AG08396 (cell line): ENCODE results near the gene MEGF10.
"Not testable (repeated sequence)": the region's sequence is repeated elsewhere in the genome, so short reads cannot be mapped to it uniquely, and the experiment has no call there.

ENCODE experiments used
- DNase-seq: peaks from one replicate; pipeline ENCODE4 v3.0.0; 2012; ENCODE audit warnings: low spot score, mixed read lengths

MEGF10 gene

DNA sequence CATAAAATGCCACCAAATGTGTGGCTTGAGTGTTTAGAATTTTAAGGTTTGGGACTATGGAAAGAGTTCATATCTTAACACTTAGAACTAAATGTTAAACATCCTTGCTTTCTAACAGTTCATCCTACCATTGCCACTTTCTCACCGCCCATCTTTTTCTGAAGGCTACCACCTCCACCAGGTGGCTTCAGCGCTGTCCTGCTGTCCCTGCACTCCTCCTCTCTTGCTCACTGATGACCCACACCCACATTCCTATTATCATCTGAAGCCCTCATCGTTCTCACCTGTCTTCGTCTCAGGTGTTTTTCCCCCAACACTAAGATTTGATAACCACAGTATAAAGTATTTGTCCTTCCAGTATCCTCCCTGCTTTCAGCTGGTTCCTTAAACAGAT is 7.4 kb downstream of the MEGF10 start:
- DNase-seq = no peak

DNA sequence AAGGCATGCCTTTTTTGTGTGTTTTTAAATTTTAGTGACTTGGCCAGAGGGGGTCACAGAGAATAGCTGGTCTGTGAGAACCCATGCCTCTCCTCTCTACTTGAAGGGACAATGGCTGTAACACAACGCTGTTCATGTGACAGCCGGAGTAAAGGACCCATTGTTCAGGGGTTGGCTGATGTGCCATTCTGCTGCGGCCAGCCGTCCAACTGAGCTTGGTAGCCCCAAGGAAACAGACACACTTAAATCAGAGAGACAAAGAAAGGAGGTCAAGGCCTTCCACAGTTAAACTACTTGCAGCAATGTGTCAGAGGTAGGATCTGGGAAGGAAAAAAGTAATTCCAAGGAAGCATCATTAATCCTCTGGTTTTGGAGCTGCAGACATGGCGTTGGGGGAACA is 8.1 kb downstream of the MEGF10 start:
- no peak for DNase-seq

DNA sequence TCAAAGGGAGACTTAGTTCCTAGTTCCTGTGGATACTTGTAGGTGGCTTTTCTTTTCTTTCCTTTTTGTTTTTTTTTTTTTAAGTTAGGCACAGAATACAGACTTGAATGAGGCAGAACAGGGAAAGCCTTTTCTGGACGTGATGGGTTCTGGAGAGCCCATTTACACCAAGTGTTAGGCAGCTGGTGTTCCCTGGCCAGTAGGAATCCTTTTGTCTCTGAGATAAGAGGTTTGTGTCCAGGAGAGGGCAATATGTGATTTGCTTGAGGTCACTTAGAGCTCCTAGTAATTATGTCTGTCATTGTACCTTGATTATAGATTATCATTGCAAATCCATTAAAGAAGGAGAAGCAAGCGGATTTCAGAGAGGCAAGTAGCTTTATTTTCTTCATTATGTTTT is 9.1 kb downstream of the MEGF10 start:
- no peak for DNase-seq

DNA sequence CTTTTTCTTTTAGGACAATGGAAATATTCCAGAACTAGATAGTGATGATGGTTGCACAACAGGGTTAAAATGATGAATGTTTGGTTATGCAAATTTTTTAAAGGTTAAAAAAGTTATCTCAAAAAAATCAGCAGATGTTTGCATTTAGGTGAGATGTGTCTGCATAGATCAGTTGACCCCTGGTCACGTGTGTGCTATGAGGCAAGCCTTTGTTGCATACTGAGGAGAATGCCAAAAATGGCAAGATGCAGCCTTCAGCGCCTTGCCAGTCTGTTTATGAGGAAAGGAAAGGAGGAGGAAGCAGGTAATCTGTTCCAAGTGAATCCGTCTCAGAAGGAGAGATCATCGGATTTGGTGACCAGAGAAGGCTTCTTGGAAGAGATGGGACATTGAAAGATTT is 11.9 kb downstream of the MEGF10 start:
- DNase-seq = no peak

DNA sequence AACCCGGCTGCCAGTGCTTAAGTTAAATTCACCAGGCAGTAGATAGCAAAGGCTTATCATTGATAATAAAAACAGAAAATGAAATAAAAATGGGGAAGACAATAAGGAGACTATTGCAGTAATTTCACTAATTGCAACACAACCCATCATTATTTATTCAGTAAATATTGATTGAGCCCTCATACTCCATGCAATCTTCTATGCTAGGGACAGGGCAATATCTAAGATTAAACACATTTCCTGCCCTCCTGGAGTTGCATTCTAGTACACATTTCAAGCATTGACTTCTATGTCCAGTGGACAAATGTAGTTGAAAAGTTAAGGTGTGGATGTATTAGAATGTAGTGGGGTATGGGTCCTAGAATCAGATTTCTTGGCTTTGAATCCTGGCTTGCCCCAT is 12.8 kb downstream of the MEGF10 start:
- DNase-seq = no peak

DNA sequence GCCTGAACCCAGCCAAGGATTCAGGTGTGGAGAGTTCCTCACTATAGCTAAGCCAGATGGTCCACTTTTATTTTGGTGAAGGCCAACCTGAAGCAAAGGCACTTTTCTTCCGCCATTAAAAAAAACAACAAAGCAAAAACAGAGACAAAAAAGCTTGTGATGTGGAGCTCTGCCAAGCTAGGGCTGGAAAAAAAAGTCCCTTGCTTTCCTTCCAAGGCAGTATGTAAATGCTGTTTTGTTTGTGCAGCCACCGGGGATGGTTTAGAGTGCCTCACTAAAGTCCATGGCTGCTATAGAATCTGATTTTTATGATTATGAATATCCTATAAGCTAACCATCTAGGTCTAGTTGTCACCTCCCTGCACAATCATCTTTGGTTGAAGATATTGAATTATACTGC is 14.9 kb downstream of the MEGF10 start:
- no peak for DNase-seq

DNA sequence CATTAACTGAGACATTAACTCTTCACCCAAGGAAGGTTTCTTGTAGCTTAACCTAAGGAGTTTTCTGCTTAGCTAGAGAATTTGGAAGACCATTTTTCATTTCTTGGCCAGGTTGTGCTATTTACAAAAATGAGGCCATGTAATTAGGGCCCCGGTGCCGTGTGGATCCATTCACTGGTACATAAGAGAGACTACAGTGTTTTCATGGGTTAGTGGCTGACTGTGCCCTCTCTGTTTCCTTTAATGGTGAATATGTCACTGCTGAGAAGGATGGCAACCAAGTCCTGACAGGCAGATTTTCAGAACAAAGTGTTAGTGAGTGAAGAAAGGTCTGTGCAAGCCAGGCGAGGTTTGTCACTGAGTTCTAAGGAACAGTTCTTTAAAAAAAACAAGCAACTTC is 15.4 kb downstream of the MEGF10 start:
- DNase-seq = no peak

DNA sequence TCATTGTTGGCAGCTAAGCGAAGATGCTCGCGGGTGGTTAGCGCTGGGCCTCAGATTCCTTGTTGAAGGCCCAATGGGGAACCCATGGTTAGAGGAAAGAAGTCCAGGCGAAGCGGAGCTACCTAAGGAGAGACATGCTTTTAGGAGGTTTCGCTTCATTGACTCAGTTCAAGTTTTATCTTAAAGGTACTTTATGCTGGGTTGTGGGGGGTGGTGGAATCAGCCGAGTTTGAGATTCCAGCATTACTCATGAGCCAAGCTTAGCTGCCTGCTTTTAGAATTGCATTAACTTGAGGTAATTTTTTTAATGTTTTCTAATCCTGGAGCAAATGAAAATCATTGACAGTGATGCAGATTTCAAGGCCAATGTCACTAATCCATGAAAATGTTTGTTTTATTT is 16.1 kb downstream of the MEGF10 start:
- DNase-seq = no peak

DNA sequence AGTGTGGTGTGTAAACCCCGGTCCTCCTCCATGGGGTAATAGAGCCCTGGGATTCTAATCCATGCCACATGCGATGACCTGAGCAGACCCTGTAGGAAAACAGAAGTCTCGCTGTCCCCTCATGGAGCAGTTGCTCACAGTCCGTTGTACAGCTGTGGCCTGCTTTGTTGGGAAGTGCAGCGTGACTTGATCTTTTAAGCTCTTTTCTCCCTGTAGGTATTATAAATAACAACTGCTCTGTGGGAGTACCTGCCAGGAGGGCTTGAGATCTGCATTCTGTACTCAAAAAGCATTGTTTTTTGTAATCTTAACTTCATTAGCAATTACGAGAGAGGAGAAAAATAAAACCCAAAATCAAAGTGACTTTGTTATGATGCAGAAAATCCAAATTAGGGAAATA is 17.3 kb downstream of the MEGF10 start:
- DNase-seq = no peak

DNA sequence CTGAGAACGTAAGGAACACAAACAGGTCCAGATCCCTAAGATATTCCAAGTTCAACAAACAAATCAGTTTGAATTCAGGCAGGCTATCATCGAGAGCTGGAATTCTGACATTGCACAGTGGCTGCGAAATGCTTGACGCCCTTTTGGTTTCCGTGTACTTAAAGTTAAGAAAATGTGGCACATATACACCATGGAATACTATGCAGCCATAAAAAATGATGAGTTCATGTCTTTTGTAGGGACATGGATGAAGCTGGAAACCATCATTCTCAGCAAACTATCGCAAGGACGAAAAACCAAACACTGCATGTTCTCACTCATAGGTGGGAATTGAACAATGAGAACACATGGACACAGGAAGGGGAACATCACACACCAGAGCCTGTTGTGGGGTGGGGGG is 17.7 kb downstream of the MEGF10 start:
- not testable (repeated sequence) for DNase-seq

DNA sequence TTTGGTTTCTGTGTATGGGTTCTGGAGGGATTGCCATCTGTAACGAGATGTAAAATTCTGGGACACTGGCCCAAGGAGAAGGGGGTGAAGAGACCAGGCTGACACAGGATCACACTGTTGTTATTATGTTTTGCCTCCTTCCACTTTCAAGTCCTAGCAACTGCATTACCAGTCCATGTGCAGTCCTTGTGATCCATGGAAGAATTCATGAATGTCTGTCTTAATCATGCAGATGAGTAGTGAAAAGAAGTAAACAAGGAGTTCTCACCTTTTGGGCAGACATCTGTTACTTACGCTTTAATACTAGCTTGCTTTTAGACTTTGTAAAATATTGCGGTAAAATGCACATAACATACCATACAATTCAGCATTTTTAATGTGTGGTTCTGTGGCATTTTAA is 18.3 kb downstream of the MEGF10 start:
- no peak for DNase-seq

DNA sequence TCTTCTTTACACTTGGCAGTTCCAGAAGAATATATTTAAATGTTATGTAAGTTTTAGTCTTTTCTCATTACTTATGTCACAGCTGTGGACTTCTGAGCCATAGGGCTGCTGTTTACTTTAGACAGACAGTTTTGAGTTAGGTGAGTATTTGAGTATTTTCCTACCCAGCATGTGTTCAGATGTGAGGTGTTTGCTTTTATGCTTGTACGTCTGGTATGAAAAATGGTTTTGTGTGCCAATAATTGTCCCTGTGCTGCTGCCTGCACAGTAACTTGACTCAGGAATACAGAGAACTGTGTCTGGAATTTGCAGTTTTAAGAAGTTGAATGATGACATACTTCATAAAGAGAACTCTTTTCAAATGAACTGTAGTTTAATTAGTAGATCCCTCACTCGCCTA is 20.8 kb downstream of the MEGF10 start:
- DNase-seq = no peak

DNA sequence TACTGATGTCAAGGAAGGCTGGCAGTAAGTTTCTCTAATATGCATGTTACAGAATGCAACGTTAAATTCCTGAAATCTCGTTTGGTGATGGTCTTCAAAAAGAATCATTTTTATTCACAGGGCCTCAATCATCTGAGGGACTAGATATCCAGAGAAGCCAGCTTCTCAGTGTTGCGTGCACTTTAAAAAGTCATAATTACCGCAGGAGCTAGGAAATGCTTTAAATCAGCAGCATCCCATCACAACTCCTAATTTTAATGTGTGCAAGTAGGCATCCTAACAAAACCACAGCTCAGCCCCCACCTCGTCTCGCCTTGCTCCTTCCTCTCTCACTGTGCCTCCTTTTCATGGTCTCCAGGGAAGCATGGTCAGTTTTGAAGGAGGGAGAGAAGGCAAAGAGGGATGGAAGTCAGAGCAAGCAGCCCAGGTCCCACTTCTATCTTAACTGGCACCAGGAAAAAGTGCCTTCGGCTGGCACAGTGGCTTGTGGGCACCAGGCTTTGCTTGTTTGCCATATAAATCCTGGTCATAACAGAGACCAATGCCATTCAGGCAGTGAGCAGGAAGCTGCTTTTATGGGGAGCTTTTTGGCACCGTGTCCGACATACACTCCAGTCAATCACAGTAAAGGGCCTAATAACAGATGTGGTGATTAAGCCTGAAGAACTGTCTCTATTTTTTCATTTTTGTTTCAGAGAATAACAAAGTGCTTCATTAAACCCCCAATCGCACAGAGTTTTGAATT is 21.4 kb downstream of the MEGF10 start:
- no peak for DNase-seq

DNA sequence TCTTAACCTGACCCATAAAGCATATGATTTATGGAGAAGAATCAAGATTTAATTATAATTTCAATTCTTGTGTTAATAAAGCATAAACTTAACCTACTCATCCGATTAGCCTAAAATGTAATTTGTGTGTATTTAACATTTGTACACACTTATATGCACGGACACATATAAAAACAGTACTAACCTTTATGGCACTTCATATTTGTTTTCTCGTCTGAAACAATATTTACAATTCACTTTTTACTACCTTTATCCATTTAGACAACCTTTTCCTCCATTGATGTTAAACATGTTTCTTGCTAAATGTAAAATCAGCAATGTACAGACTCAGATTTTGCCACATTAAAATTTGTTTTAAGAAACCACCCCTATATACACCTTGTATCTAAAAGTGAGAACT is 22.8 kb downstream of the MEGF10 start:
- DNase-seq = no peak

DNA sequence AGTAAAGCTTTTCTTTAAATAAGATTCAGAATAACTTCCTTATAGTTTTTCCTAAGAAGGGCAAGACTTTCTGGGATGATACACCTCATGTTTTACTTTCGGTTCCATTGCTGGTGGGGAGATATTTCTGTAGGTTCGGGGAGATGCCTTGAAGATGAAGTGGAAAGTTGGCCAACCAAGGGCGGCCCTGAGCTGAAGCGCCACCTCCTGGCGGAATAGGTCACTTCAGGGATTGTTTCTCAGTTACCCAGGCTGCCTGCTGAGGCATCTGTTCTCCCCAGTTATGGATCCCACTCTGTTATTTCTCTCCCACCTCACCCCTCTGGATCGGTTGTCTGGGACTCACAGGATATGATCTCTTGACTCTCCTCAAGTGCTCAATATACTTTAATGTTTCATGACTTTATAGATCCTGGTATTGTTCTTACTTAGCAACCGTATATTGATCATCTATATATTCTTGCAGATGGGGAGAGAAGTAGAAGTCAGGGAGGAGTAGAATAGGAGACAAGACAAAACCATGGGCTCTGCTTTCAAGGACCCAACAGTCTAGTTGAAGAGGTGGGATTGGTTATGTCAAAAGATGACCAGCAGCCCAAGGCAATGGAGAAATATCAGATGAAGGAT is 23.4 kb downstream of the MEGF10 start:
- DNase-seq = peak; percentile 79

DNA sequence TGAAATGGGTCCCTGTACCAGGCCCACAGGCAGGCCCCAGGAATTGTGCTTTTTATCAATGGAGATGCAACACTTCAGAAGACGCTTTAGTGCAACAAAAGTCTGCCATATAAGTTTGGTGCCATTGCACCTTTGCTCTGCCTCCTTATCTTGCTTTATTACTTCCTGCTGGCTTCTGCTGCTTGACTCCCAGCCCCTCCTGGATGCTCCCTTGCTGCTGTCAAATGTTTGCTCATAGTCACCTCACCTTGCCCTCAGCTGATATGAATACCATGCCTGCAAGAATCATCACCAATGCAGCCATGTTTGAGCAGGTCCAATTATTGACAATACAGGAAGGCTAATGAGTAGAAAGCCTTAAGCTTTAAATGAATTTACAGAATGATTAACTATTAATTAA is 25.4 kb downstream of the MEGF10 start:
- no peak for DNase-seq

DNA sequence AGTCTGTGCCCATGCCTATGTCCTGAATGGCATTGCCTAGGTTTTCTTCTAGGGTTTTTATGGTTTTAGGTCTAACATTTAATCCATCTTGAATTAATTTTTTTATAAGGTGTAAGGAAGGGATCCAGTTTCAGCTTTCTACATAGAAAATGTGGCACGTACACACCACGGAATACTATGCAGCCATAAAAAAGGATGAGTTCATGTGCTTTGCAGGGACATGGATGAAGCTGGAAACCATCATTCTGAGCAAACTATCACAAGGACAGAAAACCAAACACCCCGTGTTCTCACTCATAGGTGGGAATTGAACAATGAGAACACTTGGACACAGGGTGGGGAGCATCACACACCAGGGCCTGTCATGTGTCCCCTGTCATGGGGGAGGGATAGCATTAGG is 26.8 kb downstream of the MEGF10 start:
- DNase-seq = not testable (repeated sequence)

DNA sequence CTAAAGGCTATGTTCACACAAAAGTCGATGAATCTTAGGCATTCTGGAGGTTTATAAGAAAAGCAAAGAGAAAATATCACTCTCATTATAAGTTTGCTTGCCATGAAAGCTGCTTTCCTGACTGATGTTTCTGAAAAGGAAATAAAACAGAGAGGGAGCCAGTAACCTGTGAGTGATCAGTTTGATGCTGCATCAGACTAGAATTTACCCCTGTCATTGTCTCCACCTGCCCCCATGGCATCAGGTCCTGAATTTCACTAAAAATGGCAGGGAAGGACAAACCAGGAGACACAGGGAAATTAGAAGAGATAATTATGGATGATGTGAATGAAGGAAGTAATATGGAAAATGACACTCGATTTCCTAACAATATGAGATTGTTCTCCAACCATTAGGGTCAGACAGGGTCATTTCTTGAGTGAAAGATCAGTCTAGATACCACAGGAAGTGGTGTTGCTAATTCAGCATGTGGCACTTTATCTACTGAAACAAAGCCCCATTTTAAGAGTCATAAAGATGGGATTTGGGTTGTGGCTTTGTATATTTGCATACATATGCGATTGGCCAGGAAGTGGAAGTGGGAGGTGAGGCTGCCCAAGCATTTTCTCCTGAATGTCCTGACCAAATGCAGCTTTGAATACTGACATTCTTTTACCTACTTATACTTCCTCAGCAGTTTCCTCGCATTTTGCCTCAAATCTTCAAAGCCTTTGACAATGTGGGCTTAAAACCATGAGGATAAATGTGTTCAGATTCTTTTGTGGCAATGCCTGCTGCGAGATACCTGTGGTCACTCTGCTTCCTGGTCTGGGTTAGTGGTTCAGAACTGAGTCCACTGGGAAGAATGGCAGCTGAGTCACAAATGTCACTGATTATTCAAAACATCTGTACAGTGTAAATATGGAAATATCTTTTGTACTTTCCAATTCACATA is 29.7 kb downstream of the MEGF10 start:
- no peak for DNase-seq

DNA sequence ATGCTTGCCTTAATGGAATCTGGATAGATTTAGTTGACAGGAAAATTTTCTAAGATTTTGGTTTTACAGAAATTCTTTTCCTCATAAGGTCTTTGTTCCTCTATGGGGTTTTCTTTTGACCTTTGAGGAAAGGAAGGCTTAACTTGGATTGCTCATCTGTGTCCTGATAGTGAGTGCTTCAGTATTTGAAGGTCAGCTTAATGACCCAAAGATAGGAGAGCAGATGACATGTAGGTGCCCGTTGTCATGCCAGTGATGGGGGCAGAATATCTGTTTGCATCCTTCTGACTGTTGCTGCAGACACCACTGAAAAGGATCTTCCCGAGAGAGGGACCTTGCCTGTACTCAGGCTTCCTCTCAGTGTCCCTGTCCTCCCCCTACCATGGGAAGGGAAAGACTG is 30.9 kb downstream of the MEGF10 start:
- DNase-seq = no peak

DNA sequence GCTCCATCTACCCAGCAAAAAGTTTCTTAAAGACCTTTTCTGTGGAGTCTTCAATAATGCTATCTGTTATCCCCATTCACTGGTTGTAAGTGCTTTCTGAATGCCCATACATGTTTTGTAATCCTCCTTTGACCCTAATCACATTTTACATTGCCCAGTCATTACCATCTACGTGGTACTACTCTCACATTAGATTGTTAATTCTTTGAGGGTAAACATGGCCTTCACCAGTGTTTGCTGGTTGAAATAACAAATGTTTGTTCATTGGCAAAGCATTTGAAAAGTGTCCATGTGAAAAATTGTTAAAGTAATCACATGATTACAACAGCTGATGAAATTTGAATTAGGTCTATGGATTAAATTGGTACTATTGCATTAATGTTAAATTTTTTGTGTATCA is 31.8 kb downstream of the MEGF10 start:
- no peak for DNase-seq

DNA sequence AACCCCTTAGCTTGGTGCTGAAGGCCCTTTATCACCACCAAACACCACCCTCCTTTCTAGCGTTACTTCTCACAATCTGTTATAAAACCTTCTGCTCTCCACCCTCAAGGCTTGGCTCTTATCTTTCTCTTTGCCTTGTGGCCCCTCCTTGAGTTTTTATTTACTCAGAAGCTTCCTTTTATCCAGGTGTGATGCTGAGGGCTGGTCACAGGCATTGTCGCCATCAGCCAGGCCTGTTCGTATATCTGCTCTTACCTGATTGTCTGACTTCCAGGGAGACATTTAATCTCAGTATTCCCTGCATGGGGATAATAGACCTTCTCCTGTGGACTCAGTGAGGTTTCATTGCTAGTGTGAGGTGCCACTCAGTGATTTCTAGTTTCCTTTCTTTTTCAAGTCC is 34.2 kb downstream of the MEGF10 start:
- DNase-seq = no peak

DNA sequence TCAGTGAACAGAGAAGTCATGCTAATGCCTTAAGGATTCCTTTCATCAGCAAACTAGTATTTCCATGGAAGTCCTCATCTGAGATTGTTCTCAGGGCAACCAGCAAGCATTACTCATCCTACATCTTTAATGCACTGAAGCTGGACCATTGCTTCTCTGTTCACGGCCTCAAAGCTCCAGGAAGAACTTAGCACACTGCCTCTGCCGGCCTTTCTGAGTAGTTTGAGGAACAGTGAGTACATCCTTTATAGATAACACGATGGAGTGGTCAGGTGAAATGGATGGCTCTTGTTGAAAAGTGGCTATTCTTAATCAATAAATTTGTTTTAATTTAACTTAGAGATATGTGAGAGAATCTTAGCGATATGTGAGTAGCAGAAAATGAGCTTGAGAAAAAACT is 35.8 kb downstream of the MEGF10 start:
- DNase-seq = no peak
